Panc1 (cell line): ENCODE data around the gene MPL. TPM values are rescaled to one million over a fixed set of nuclear protein-coding genes. Genes with fewer than 3 reads are reported as not detected.

Source experiments
- ATAC-seq: fragments of 200-7000 bp; cut with Tn5 transposase; 2 replicates; pipeline ENCODE4 v1.9.1; 2020; ENCODE audit warnings: mild to moderate bottlenecking, moderate library complexity
- BruUV-seq: library from RNA; stranded (reverse); fragments of 400-500 nt; replicated peaks from 2 replicates; lab custom pipeline; 2021; lab: Mats Ljungman, UMichigan
- CTCF ChIA-PET: fragments of 300-600 bp; sonication (Branson Sonifier 250); formaldehyde crosslinking; loops from one replicate; lab custom pipeline; 2022; ENCODE audit warnings: antibody characterized with exemption; lab: Charles Lee
- POLR2A ChIA-PET: fragments of 300-600 bp; sonication (Branson Sonifier 250); formaldehyde crosslinking; loops from one replicate; lab custom pipeline; 2022; ENCODE audit warnings: antibody characterized with exemption; lab: Charles Lee
- DNase-seq: peaks from one replicate; pipeline ENCODE4 v3.0.0-alpha.2; 2010; ENCODE audit warnings: low read depth, low spot score
- H3K27ac ChIP-seq: 2 replicates; pipeline ENCODE4 v1.5.1; 2011; ENCODE audit warnings: mild to moderate bottlenecking, low read length, inconsistent platforms
- H3K27me3 ChIP-seq: fragments of 200-500 bp; sonication (Bioruptor generic); 2 replicates; pipeline ENCODE4 v1.6.0; 2014; ENCODE audit warnings: low read length, inconsistent platforms; ENCODE audit not compliant: control insufficient read depth, insufficient read depth
- H3K36me3 ChIP-seq: fragments of 200-500 bp; sonication (Bioruptor generic); 2 replicates; pipeline ENCODE4 v1.5.1; 2014; ENCODE audit warnings: inconsistent platforms, mild to moderate bottlenecking, low read length, moderate library complexity; ENCODE audit not compliant: control insufficient read depth, insufficient read depth
- H3K4me1 ChIP-seq: 2 replicates; pipeline ENCODE4 v1.5.1; 2011; ENCODE audit warnings: inconsistent platforms, mild to moderate bottlenecking, low read length, moderate library complexity; ENCODE audit not compliant: control insufficient read depth, insufficient read depth
- H3K4me3 ChIP-seq, 2 experiments: 2 replicates each; pipeline ENCODE4 v1.5.1; 2011 to 2012; ENCODE audit warnings: low read depth in 2 of 2, low read length in 2 of 2, mild to moderate bottlenecking in 2 of 2, inconsistent platforms in 1 of 2, moderate library complexity in 1 of 2
- H3K9me3 ChIP-seq: fragments of 200-500 bp; sonication (Bioruptor generic); 2 replicates; pipeline ENCODE4 v1.5.1; 2014; ENCODE audit warnings: low read depth, mild to moderate bottlenecking, inconsistent platforms, low read length, moderate library complexity; ENCODE audit not compliant: control insufficient read depth, insufficient read depth
- CTCF ChIP-seq: fragments of 450-650 bp; IDR thresholded peaks from 2 replicates; pipeline ENCODE4 v1.5.1; 2017; ENCODE audit warnings: mild to moderate bottlenecking
- POLR2AphosphoS5 ChIP-seq: IDR thresholded peaks from 2 replicates; pipeline ENCODE4 v1.6.1; 2012; ENCODE audit warnings: mild to moderate bottlenecking, low read depth, low read length, moderate library complexity
- REST ChIP-seq, 2 experiments: IDR thresholded peaks; 2 replicates each; pipeline ENCODE4 v1.6.1; 2011 to 2012; ENCODE audit warnings: low read depth in 2 of 2, control low read depth in 1 of 2, low read length in 1 of 2, mild to moderate bottlenecking in 1 of 2, moderate library complexity in 1 of 2; ENCODE audit not compliant: insufficient read depth in 1 of 2
- SIN3A ChIP-seq: IDR thresholded peaks from 2 replicates; pipeline ENCODE4 v1.6.1; 2012; ENCODE audit warnings: low read depth, mild to moderate bottlenecking, low read length, moderate library complexity, borderline replicate concordance; ENCODE audit not compliant: insufficient read depth
- TCF7L2 ChIP-seq: IDR thresholded peaks from 2 replicates; pipeline ENCODE4 v1.6.1; 2011; ENCODE audit warnings: mild to moderate bottlenecking, low read depth, low read length, inconsistent platforms
- in situ Hi-C: cut with HindIII; loops from 2 replicates; pipeline ENCODE4 v1.10.0; 2016; ENCODE audit warnings: low sequenced_read_pairs, low pct_unique_long_range_greater_than_20kb
- intact Hi-C: fragments of 100-400 bp; cut with micrococcal nuclease; formaldehyde crosslinking; loops from one replicate; pipeline ENCODE4 v1.10.0; 2022; ENCODE audit not compliant: unreplicated experiment
- total RNA-seq: library from RNA; stranded (reverse); gene quantifications from one replicate; pipeline ENCODE4 v1.2.1, GENCODE V29; 2021; ENCODE audit not compliant: unreplicated experiment

Gene MPL
- total RNA-seq, 1 experiment from 2014 or later = not detected

- ATAC-seq (no peak), DNase-seq (no peak)
- POLR2A ChIA-PET = no interaction called here
- Histone ChIP-seq H3K27me3 (no peaks in the 10 kb centered on the region), H3K9me3 (no peaks in the 10 kb centered on the region), H3K4me3 (no peak overlapping the region), H3K4me1 (no peaks in the 10 kb centered on the region), H3K27ac (no peak overlapping the region), H3K36me3 (no peaks in the 10 kb centered on the region)
- no TSS peak for BruUV-seq
- CTCF ChIA-PET = no interaction called here
- intact Hi-C loops (no loop called here), in situ Hi-C loops (no loop called here)
- TF ChIP-seq CTCF (no peak), POLR2AphosphoS5 (no peak), TCF7L2 (no peak), REST (IDR thresholded peaks at IDR 0.05; ENCODE audit: insufficient read depth in 1 of 2, low read depth in 2 of 2, low read length in 1 of 2) (no peak), SIN3A (no peak)
These were observed 38.5 kb upstream of the MPL start for GRCh38 chr1:43299101-43299500.

DNA sequence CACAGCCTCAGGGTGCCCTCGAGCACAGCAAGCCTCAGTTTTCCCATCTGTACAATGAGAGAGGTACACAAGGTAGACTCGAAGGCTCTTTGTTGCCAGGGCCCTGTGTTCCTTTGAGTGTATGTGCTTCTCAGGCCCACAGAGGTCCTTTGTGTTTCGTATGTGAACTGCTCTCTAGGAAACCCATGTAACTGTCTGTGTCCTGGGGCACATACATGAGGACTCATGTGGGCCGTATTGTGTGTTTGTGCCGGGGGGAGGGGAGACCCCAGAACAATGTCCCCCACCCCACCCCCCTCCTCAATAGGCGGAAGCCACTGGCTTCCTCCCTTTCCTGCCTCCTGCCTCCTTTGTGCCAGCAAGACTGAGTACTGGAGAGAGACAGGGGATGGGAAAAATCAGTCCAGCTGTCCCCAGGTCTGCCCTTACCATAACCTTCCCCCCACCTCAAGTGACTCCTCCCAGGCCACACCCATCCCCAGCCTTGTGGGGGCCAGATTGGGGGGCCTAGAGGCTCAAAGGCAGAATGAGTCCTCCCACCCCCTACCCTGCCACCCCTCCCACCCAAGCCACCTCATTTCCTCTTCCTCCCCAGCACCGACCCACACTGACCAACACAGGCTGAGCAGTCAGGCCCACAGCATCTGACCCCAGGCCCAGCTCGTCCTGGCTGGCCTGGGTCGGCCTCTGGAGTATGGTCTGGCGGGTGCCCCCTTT lies 37.1 kb upstream of the MPL start, which contains the start of gene TIE1:
Gene TIE1 (plus strand): TSS at position 605 of the 717 bp plus-strand sequence. CDS start 90 bp downstream, at position 695.
- no peak within 1 kb of the TSS for H3K27ac ChIP-seq
- H3K4me3 ChIP-seq = no peak within 1 kb of the TSS
- no peaks in the 10 kb centered on the region for H3K36me3 ChIP-seq
- no peaks in the 10 kb centered on the region for H3K9me3 ChIP-seq
- no peaks in the 10 kb centered on the region for H3K27me3 ChIP-seq
- ChIA-PET POLR2A (no interaction called here), CTCF (no interaction called here)
- in situ Hi-C loops = no loop called here
- DNase-seq (no peak), ATAC-seq (no peak)
- no peaks in the 10 kb centered on the region for H3K4me1 ChIP-seq
- intact Hi-C loops = no loop called here
- TF ChIP-seq CTCF (no peak), TCF7L2 (no peak), POLR2AphosphoS5 (no peak), SIN3A (no peak), REST (IDR thresholded peaks at IDR 0.05; ENCODE audit: insufficient read depth in 1 of 2, low read depth in 2 of 2, low read length in 1 of 2) (no peak)
- no TSS peak for BruUV-seq
